SKM-1 (cell line): ENCODE results near the gene ZSCAN10.

Experiments used
- DNase-seq: peaks from one replicate; lab custom pipeline; 2025; ENCODE audit not compliant: unreplicated experiment; lab: John Stamatoyannopoulos, UW

ZSCAN10 gene

GRCh38 chr16:3112058-3112880 is 13.2 kb upstream of the ZSCAN10 start, which contains the start of gene ZNF205:
ZNF205 (plus strand) TSS chr16:3112586; CDS start chr16:3113431, 845 bp downstream.
- DNase-seq: no peak

- peak; percentile 62 for DNase-seq
These were observed 7.3 kb upstream of the ZSCAN10 start for GRCh38 chr16:3106205-3106928.

GRCh38 chr16:3101841-3102470 is 2.9 kb upstream of the ZSCAN10 start:
- no peak for DNase-seq

GRCh38 chr16:3101018-3101840 is 2.1 kb upstream of the ZSCAN10 start:
- DNase-seq: peak; percentile 57

GRCh38 chr16:3099732-3100499 is 822 bp upstream of the ZSCAN10 start:
- DNase-seq: peak; percentile 28

- DNase-seq: no peak
These were observed 269 bp upstream of the ZSCAN10 start for GRCh38 chr16:3099395-3099731.

- DNase-seq: no peak
These were observed 1.8 kb downstream of the ZSCAN10 start for GRCh38 chr16:3097266-3097665.

- DNase-seq: no peak
These were observed 2.7 kb downstream of the ZSCAN10 start for GRCh38 chr16:3096362-3096761.

- DNase-seq: peak; percentile 76
These were observed 3.2 kb downstream of the ZSCAN10 start for GRCh38 chr16:3095869-3096268.

- no peak for DNase-seq
These were observed 4.6 kb downstream of the ZSCAN10 start for GRCh38 chr16:3094289-3095027.

GRCh38 chr16:3092501-3092941 is 6.6 kb downstream of the ZSCAN10 start:
- DNase-seq: no peak

- no peak for DNase-seq
These were observed 7.5 kb downstream of the ZSCAN10 start for GRCh38 chr16:3091551-3091950.

GRCh38 chr16:3089717-3090592 is 9.1 kb downstream of the ZSCAN10 start:
- no peak for DNase-seq

- no peak for DNase-seq
These were observed 10.0 kb downstream of the ZSCAN10 start for GRCh38 chr16:3088925-3089716.

- DNase-seq: no peak
These were observed 10.6 kb downstream of the ZSCAN10 start for GRCh38 chr16:3088450-3088849.

- no peak for DNase-seq
These were observed 11.6 kb downstream of the ZSCAN10 start for GRCh38 chr16:3087243-3088235.
